HL-60 (cell line): ENCODE data around the gene RER1.

ENCODE experiments used
- DNase-seq, 2 experiments: peaks; one replicate each; pipeline ENCODE4 v3.0.0-alpha.2; 2010 to 2020; ENCODE audit warnings: low read depth in 1 of 2, low spot score in 1 of 2
- H3K27ac ChIP-seq: fragments of 250-450 bp; sonication (Bioruptor Pico); replicated peaks from 2 replicates; pipeline ENCODE4 v1.5.1; 2020; ENCODE audit warnings: mild to moderate bottlenecking, moderate library complexity
- H3K27me3 ChIP-seq: fragments of 250-450 bp; sonication (Bioruptor Pico); 2 replicates; pipeline ENCODE4 v1.5.1; 2021; ENCODE audit warnings: mild to moderate bottlenecking, moderate library complexity; ENCODE audit not compliant: insufficient read depth, poor library complexity, severe bottlenecking
- H3K4me3 ChIP-seq: replicated peaks from 2 replicates; pipeline ENCODE4 v1.5.1; 2011; ENCODE audit warnings: mild to moderate bottlenecking, control low read depth, low read length; ENCODE audit not compliant: insufficient read depth
- GABPA ChIP-seq: IDR thresholded peaks from 2 replicates; pipeline ENCODE4 v1.6.1; 2012; ENCODE audit warnings: low read depth
- POLR2AphosphoS5 ChIP-seq: IDR thresholded peaks from 2 replicates; pipeline ENCODE4 v1.6.1; 2012; ENCODE audit warnings: low read depth
- REST ChIP-seq: IDR thresholded peaks from 2 replicates; pipeline ENCODE4 v1.6.1; 2012; ENCODE audit warnings: low read depth; ENCODE audit not compliant: insufficient replicate concordance
- SPI1 ChIP-seq: IDR thresholded peaks from 2 replicates; pipeline ENCODE4 v1.6.1; 2012; ENCODE audit warnings: low read depth, mild to moderate bottlenecking, borderline replicate concordance
- TF ChIP-seq, protein P1 (sequence below): IDR thresholded peaks from one replicate; pipeline ENCODE4 v1.5.1; 2011; ENCODE audit warnings: low read length, control low read depth, inconsistent platforms; ENCODE audit not compliant: insufficient read depth

RER1 gene

GRCh38 chr1:2448098-2448445 lies 56.4 kb downstream of the RER1 start:
- no peak for TF ChIP-seq SPI1
- no peak for TF ChIP-seq GABPA
- TF ChIP-seq POLR2AphosphoS5, result no peak
- no peak for TF ChIP-seq REST
- peaks cover 40% of the 10 kb centered on the region for H3K27me3 ChIP-seq
- DNase-seq, result no peak
- no peak overlapping the region for H3K27ac ChIP-seq
- no peak overlapping the region for H3K4me3 ChIP-seq

- H3K27me3 ChIP-seq, result peaks cover 28% of the 10 kb centered on the region
These were observed 58.2 kb downstream of the RER1 start for GRCh38 chr1:2449636-2450454.

DNA sequence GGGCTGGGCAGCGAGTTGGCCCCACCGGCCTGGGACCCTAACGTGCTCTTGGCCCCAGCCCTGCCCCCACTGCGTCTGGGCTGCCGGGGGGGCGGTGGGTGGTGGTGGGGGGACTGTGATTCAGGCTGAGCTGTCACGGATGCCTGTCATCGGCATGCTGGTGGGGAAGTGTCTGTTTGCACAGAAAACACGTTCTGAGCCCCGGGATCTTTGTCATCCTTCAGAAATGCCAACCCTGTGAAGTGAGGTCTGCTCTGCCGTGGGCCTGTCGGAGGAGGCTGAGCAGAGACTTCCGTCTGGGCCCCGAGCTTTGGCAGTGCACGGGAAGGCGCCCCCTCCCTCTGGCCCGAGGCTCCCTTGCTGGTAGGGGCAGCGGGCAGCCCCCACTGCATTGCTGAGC lies 60.1 kb downstream of the RER1 start:
- TF ChIP-seq, protein P1, sequence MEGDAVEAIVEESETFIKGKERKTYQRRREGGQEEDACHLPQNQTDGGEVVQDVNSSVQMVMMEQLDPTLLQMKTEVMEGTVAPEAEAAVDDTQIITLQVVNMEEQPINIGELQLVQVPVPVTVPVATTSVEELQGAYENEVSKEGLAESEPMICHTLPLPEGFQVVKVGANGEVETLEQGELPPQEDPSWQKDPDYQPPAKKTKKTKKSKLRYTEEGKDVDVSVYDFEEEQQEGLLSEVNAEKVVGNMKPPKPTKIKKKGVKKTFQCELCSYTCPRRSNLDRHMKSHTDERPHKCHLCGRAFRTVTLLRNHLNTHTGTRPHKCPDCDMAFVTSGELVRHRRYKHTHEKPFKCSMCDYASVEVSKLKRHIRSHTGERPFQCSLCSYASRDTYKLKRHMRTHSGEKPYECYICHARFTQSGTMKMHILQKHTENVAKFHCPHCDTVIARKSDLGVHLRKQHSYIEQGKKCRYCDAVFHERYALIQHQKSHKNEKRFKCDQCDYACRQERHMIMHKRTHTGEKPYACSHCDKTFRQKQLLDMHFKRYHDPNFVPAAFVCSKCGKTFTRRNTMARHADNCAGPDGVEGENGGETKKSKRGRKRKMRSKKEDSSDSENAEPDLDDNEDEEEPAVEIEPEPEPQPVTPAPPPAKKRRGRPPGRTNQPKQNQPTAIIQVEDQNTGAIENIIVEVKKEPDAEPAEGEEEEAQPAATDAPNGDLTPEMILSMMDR, result no peak
- no peak for TF ChIP-seq GABPA
- TF ChIP-seq POLR2AphosphoS5, result no peak
- no peak for TF ChIP-seq SPI1
- no peak for TF ChIP-seq REST
- Histone ChIP-seq H3K4me3 (no peak overlapping the region), H3K27me3 (peaks cover 15% of the 10 kb centered on the region), H3K27ac (no peak overlapping the region)
- DNase-seq, result no peak

More at GRCh38 chr1:2449636-2450454, 58.2 kb downstream of the RER1 start:
- Histone ChIP-seq H3K4me3 (no peak overlapping the region), H3K27ac (no peak overlapping the region)
- TF ChIP-seq POLR2AphosphoS5, result no peak
- TF ChIP-seq, protein P1, result no peak
- TF ChIP-seq GABPA, result no peak
- no peak for TF ChIP-seq SPI1
- DNase-seq, result no peak

GRCh38 chr1:2452201-2452931 lies 60.7 kb downstream of the RER1 start:
- peaks cover 10% of the 10 kb centered on the region for H3K27me3 ChIP-seq
- no peak overlapping the region for H3K4me3 ChIP-seq
- TF ChIP-seq SPI1 (no peak), REST (no peak), GABPA (no peak), POLR2AphosphoS5 (no peak)
- TF ChIP-seq, protein P1, result no peak
- no peak overlapping the region for H3K27ac ChIP-seq
- DNase-seq, result no peak
